PFSK-1 (cell line): ENCODE measurements around the gene SETDB1.

ENCODE experiments used
- FOXP2 ChIP-seq: optimal IDR thresholded peaks from 2 replicates; pipeline ENCODE3; 2011; ENCODE audit warnings: borderline replicate concordance, control low read depth, inconsistent platforms; ENCODE audit not compliant: insufficient read depth; ENCODE audit errors: extremely low read length, extremely low read depth
- POLR2AphosphoS5 ChIP-seq: IDR thresholded peaks from 2 replicates; pipeline ENCODE4 v1.6.1; 2012; ENCODE audit warnings: low read depth, mild to moderate bottlenecking, control low read depth, low read length, moderate library complexity
- REST ChIP-seq, 2 experiments: IDR thresholded peaks; 2 replicates each; pipeline versions ENCODE4 v1.6.1 to v1.8.0; 2011 to 2012; ENCODE audit warnings: low read depth in 2 of 2, low read length in 2 of 2, control low read depth in 1 of 2, inconsistent platforms in 1 of 2, mild to moderate bottlenecking in 1 of 2, moderate library complexity in 1 of 2; ENCODE audit not compliant: insufficient read depth in 1 of 2

- TF ChIP-seq POLR2AphosphoS5 (no peak), REST (IDR thresholded peaks at IDR 0.05; ENCODE audit: insufficient read depth in 1 of 2, low read depth in 2 of 2, low read length in 2 of 2) (no peak), FOXP2 (no peak)
Measured at GRCh38 chr1:150944856-150945255, 18.7 kb downstream of the SETDB1 start.
